HG03045 (cell line): ENCODE measurements around the gene MYOM3.

ENCODE experiments used
- ATAC-seq: cut with Tn5 transposase; IDR thresholded peaks from one replicate; pipeline ENCODE4 v1.9.1; 2021; ENCODE audit warnings: mild to moderate bottlenecking, moderate library complexity; ENCODE audit not compliant: unreplicated experiment

The MYOM3 gene

DNA sequence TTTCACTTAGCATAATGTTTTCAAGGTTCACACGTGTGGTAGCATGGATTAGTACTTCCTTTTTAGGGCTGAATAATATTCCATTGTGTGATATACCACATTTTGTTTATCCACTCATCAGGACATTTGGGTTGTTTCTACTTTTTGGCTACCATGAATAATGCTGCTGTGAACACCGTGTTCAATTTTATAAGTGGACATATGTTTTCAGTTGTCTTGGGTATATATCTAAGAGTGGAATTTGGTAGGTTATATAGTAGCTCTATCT is 27.2 kb upstream of the MYOM3 start:
- no peak for ATAC-seq

DNA sequence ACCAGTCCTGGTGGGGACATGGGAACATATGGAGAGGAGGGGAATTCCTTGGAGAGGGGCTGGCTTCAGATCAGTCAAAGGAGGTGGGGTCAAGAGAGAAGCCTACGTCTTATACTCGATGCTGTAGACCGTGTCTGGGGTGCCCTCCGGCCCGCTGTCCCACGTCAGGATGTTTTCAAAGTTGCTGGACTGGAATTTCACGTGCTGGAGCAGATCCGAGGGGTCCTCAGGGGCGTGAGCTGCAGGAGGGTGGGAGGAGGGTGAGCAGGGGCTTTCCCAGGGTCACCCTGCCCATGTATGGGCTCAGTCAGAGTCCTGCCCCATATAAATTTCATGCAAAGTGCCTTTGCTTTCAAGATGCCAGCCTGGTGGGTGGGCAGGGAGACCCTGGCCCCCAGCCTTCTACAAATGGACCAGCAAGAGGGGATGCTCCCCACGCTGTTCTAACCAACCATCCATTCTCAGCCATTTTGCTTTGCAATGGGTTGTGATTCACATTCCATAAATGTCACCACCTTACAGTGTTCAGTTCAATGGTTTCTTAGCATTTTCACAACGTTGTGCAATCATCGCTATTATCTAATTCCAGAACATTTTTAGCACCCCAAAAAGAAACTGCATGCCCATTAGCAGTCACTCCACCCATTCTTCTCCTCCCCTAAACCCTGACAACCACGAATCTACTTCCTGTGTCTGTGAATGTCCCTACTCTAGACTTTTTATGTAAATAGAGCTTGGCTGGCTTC is 26.7 kb upstream of the MYOM3 start:
- no peak for ATAC-seq

DNA sequence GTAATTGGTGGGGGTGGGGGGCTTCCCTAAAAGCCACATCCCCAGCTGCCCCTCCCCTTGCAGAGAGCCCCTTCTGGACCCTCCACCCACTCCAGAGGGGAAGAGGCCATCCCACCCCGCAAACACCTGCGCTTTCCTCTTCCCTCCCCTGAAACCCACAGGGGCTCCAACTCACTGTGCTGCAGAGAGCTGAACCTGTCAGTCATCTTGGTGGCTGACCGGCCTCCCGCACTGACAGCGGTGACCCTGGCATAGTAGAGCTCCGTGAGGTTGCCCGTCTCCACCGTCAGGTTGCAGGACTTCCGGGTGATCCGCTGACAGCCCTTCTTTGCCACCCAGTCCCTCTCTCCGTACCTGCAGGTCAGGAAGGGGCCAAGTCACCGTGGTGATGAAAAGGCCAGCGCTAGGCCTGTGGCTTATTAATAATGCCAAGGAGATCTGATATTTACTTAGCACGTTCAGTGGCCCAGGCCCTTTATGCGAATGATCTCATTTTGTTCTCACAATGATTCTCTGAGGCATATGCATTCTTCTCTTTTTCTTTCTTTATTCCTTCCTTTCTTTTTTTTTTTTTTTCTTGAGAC is 25.1 kb upstream of the MYOM3 start:
- ATAC-seq, result no peak

DNA sequence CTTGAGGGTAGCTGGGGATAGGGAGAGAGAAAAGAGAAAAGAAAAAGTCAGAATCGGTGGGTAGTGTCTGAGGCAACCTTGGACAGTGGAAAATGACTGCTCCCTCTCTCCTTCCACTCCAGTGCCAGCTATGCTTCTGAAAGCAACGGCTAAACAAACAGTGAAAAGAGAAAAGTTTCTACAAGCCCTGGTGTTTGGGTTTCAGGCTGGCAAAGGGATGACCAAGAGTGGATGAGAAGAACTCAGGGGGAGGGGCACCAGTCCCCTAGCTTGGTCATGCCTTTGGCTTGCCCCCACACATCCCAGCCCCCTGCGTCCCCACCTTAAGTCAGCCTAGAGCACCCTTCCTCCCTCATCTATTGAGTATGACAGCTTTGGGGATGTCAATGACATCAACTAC is 22.4 kb upstream of the MYOM3 start:
- no peak for ATAC-seq

DNA sequence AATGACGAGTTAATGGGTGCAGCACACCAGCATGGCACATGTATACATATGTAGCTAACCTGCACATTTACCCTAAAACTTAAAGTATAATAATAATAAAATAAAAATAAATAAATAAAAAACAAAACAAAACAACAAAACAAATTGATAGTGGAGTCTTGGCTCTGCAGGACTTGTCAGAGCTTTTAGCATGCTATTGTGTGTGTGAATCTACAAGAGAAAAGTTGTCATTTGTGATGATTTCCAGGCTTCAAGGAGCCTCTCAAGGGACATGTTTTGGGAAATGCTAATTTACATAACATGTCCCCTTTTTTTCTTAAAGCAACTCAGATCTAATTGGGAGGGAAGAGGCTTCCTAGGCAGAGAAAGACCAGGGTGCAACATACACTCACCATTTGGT is 21.9 kb upstream of the MYOM3 start:
- no peak for ATAC-seq

DNA sequence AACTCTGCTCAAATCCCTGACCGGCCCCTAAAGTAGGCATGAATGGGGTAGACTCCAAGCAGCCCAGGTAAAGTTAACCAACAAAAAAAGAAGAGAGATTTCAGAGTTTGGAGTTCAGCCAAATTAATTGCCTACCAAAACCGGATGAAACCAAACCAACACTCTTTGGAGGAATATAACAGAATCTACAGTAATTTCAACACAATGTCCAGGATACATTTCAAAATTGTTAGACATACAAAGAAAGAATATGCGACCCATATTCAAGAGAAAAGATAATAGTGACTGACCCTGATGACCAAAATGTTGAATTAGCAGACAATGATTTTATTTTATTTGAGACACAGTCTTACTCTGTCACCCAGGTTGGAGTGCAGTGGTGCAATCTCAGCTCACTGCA is 18.4 kb upstream of the MYOM3 start:
- no peak for ATAC-seq

DNA sequence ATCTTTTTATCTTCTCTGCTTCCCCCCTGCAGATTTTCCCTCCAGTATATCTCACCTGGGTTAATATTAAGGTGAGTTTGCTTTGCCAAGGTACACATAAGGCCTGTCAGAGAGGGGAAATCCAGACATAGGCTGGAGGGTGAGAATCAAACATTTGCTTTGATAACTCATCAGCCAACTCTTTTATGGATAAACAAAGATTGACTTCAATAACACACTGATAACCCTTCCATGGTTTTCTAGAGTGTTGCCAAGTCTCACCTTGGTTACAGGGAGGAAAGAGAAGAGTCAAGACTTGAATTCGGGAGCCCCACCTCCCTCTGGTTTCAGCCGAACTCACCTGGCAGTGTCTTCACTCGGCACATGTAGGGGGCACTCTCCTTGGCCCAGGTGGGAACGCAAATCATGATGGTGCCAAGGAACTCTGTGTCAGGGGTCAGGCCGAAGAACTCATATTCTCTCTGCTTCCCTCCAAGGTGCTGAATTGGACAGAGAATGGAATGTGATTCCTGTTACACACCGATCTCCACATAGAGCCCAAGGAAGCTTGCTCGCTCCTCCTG is 15.9 kb upstream of the MYOM3 start:
- no peak for ATAC-seq

DNA sequence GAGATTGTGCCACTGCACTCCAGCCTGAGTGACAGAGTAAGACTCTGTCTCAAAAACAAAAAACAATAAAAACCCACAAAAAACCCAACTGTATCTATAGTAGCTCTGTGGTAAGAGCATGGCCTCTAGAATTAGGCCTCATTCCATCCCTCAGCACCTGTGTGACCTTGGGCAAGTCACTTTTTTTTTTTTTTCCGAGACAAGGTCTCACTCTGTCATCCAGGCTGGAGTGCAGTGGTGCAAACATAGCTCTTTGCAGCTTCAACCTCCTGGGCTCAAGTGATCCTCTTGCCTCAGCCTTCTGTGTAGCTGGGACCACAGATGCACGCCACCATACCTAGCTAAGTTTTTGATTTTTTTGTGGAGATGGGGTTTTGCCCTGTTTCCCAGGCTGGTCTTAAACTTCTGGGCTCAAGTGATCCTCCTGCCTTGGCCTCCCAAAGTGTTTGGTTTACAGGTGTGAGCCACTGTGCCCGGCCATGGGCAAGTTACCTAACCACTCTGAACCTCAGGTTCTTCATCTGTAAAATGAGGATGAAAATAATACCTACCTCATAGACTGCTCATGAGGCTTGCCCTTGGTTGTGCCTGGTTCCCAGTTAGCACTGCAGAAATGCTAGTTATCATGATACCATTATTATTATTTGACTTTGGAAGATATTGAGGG is 15.3 kb upstream of the MYOM3 start:
- no peak for ATAC-seq

DNA sequence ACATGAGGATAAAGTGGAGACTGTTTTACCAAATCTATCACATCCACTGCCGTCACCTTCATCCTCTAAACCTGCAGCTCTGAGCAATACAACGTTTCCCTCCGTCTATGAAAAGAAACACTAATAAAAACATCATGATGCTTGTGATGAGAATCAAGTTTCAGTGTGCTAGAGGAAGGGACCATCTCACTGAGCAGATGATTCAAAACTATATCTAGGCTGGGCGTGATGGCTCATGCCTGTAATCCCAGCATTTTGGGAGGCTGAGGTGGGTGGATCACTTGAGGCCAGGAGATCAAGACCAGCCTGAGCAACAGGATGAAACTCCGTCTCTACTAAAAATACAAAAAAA is 14.7 kb upstream of the MYOM3 start:
- ATAC-seq, result no peak

DNA sequence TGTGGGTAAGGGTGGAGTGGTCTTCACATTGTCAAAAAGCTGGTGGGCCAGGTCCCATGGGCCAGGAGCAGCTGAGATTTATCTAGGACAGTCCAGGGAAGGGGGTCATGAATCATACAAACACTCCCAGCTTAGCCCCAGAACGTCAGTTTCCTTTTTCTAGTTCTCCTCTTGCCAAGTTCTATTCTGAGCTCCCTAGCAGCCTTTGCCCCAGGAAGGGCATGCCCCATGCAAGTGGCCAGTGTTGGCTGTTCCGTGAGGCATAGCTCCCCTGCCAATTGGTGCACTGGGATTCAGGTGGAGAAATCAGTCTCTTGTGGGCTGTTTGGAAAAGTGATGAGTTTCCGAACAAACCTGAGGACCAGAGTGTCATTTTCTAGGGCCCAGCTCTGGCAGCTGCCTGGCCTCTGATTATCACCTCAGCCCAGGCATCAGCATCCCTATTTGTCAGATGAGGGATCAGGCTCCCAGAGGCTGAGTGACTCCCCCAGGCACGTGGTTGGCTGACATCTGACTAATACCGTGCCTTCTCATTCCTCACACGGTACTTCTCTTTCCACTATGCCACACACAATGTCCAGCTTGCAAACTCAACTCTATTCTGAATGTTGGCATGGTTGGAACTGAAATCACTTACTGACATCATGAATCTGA is 14.2 kb upstream of the MYOM3 start:
- no peak for ATAC-seq

DNA sequence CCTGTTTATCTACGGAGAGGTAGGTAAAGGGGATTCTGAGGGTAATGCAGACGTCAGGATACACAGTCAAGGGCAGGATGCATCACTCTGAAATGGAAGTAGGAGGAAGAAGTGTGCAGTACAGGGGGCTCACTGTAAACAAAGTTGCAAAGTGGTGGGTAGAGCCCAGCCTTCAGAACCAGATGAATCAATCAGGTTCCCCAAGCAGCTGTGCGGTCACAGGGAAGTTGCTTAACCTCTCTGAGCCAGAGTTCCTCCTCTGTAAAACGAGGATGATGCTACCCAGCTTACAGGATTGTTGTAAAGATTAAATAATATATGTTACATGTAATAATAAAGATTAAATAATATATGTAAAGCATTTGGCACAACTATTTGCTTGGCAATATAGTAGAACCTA is 13.5 kb upstream of the MYOM3 start:
- no peak for ATAC-seq

DNA sequence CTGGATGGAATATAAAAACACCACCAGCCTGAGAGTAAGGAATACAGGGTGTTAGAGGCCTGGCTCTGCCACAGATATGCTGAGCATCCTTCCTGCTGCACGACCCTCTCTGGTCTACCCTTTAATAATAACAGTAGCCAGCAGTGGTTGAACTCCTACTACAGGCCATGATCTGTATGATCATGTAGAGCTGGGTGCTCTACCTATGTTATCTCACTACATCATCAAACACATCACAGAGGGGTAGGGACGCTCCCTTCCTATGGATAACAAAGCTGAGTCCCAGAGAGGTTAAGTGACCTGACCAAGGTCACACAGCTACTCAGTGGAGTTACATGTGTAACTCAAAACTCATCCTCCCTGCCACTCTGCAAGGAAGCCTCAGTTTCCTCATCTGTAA is 13.0 kb upstream of the MYOM3 start:
- ATAC-seq, result no peak

DNA sequence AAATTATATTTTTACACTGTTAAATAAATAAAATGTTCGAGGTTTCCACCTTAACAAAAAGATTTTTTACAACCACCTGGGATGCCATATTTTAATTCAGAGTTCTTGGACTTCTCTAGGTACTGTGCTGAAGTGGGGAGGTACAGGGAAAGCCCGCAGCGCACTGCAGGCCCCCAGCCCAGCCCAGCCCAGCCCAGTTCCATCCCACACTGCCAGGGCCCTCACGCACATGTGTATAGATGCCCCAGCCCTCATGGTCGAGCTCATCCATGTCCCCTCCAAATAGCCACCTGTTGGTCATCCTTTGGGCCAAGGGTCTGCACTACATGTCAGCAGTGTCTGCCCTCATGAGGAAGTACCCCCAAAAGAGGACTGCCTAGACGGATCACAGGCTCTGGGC is 11.7 kb upstream of the MYOM3 start:
- no peak for ATAC-seq

DNA sequence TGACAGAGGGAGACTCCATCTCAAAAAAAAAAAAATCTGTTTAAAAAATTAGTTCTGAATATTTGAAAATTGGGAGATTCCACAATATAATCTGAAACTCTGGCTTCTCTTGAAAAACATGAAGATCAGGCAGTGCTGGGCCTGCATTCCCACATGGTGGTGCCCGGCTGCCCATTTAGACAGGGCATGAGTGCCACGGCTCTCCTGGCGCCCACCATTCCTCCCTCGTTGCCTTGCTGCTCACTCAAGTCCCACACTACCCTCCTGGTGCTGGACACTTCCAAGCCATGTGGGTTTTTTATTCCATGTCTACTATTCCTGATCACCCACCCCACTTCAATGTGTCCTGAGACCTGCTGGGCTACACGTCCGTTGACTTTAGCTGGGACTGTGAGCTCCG is 10.8 kb upstream of the MYOM3 start:
- ATAC-seq, result no peak

DNA sequence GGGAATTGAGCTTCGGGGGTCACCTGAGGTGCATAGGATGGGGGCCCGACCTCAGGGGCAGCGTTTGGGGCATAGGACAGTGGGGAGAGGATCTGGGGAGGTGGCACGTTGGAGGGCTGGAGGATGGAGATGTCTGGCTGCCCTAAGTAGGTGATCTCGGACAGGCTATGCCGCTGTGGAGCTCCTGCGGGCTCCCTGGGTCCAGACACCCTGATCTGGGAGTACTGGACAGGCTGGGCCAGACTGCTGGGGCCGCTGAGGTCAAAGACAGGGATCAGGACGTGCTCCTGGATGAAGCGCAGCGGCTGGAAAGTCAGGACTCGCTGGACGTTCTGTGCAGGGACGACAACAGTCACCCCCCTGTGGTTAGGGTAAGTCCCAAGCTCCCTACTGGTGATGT is 9.5 kb upstream of the MYOM3 start:
- no peak for ATAC-seq

DNA sequence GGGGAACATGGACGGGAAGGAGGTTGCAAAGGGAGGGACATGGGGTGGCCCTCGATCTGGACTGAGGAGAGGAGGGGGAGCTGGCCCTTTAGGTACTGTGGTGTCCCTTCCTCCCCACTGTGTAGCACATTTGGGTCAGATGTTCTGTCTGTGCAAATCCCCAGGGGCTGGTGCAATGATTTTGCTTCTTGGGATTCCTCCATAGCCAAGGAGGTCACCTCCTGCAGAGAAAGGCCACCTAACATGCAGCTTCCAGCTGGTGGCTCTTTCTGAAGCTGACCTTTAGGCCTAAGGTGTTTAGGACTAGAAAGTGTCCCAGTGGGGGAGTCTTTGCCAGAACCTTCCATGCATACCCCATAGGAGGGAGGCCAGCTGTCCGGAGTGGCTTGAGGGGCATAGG is 9.0 kb upstream of the MYOM3 start:
- ATAC-seq, result no peak

DNA sequence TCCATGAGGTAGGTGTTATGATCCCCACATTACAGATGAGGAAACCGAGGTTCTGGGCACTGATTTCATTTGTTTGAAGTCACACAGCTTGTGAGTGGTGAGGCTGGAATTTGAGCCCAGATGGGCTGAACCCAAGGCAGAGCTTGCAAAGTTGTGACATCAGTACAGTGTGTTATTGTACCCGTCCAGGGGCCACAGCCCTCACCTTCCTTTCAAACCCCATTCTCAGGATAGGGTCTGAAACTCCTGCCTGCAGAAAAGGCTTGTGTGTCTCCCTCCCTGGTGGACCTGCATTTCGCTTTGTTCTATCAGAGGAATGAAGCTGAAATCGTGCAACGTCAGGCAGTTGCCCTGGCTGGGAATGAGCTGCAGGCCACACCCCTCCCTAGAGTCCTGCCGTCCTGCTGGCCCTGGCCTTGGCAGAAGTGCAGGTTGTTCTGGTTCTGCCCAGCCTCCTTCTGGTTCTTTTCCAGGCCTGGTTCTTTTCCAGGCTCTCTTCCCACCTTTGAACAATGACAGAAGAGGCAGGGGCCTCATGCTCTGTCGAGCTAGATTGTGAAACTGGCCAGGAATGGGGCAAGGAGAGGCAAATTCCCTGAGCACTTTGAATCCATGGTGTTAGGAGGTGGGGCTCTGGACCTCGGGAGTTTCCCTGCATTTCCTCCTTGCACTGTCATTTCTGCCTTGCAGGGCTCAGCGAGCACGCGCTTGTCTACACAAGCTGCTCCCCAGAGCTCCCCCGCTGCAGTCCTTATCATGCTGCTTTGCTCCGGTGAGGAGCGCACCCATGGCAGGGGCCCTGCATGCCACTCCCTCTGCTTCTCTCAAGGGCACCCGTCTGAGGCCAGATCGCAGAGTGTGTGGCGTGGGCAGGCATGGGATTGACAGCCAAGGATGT is 8.2 kb upstream of the MYOM3 start:
- ATAC-seq, result no peak

DNA sequence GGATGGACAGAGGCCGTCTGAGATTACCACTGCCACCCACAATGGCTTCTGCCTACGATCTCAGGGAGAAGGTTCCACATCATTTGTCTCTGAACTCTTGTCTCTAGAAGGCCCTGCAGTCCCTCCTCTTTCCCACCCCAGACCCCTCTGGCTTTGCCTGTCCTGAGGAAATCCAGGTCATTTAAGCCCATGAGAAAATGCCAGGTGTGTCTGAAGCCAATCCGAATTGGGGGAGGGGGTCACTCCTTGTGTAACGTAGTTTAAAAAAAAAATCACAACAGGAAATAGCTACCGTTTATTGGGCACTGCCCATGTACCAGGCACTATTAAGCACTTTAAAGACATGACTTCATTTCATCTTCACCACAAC is 7.5 kb upstream of the MYOM3 start:
- ATAC-seq, result no peak

DNA sequence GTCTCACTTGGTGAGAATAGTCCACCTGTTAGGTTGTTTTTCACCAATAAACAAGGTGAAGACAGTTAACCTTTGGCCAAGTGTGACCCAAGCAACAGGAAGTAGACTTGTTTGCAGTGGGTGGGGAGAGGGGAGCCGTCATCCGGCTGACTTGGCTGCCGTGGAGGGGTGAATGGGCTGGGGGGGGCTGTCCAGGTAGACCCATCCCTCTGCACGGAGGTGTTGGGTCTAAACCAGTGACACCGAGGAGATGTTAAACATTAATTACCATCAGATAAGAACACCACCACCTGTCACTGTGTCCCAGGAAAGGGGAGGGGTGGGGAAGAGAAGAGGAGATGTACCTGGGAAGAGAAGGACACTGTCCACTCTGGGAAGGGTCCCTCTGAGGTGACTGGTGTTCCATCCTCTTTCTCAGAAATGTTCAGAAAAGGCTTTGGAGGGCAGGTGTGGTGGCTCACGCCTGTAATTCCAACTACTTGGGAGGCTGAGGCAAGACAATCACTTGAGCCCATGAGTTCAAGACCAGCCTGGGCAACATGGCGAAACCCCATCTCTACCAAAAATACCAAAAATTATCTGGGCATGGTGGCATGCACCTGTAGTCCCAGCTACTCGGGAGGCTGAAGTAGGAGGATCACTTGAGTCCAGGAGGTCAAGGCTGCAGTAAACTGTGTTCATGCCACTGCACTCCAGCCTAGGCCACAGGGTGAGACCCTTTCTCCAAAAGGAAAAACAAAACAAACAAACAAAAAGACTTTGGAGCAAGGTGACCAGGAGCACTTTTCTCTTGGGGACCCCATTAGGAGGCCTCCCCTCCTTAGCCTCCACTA is 6.7 kb upstream of the MYOM3 start:
- no peak for ATAC-seq

DNA sequence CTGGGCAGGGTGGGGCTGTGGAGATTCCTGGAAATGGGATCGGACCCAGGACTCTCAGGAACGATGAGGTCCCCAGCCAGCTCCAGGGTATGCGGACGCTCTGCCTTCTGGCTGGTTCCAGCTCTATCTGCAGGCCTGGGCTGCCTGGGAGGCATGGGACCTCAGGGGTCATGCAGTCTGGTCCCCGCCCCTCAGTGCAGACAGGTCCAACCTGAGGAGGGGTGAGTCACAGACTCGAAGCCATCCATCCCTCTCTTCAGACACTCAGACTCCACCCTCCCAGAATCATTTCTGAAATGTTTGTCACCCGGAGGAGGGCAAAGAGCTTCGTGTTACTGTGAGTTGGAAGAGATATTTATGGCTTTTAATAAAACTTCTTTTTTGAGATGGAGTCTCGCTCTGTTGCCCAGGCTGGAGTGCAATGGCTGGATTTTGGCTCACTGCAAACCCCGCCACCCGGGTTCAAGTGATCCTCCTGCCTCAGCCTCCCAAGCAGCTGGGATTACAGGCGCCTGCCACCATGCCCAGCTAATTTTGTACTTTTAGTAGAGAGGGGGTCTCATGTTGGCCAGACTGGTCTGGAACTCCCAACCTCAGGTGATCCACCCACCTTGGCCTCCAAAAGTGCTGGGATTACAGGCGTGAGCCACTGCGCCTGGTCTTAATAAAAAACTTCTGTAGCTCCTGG is 5.9 kb upstream of the MYOM3 start:
- no peak for ATAC-seq
